Natural killer cell (primary cell): ENCODE measurements around the gene HDAC3. TPM values are rescaled to one million over a fixed set of nuclear protein-coding genes. Genes with fewer than 3 reads are reported as not detected.

Experiments
- ATAC-seq, 3 donors: fragments of 150-1000 bp in 2 of 3; fragments of 200-7000 bp in 1 of 3; cut with Tn5 transposase; 1 replicate in 1 of 3; 2 replicates in 2 of 3; pipeline ENCODE4 v1.10.0; 2021; ENCODE audit warnings: mild to moderate bottlenecking in 2 of 3, moderate library complexity in 2 of 3
- DNase-seq, 2 donors: peaks; one replicate each; pipeline versions ENCODE4 v3.0.0 to v3.0.0-alpha.2; 2013 to 2021; ENCODE audit warnings: mixed read lengths in 1 of 2
- H3K27ac ChIP-seq: one replicate; pipeline ENCODE4 v1.5.1; 2013; ENCODE audit warnings: mild to moderate bottlenecking, low read length
- H3K27me3 ChIP-seq: one replicate; pipeline ENCODE4 v1.6.1; 2013; ENCODE audit warnings: low read length; ENCODE audit not compliant: control insufficient read depth, insufficient read depth
- H3K36me3 ChIP-seq: one replicate; pipeline ENCODE4 v1.6.1; 2013; ENCODE audit warnings: low read length; ENCODE audit not compliant: control insufficient read depth, insufficient read depth
- H3K4me1 ChIP-seq: one replicate; pipeline ENCODE4 v1.6.1; 2013; ENCODE audit warnings: low read length; ENCODE audit not compliant: control insufficient read depth, insufficient read depth
- H3K4me3 ChIP-seq: one replicate; pipeline ENCODE4 v1.5.1; 2013; ENCODE audit warnings: low read length
- H3K9me3 ChIP-seq: one replicate; pipeline ENCODE4 v1.6.1; 2013; ENCODE audit warnings: low read length; ENCODE audit not compliant: control insufficient read depth, insufficient read depth
- H3K27ac Mint-ChIP-seq, 2 donors: one replicate each; pipeline ENCODE4 v1.8.0; 2022; ENCODE audit warnings: mild to moderate bottlenecking in 2 of 2, mixed read lengths in 2 of 2, moderate library complexity in 1 of 2
- H3K27me3 Mint-ChIP-seq, 2 donors: one replicate each; pipeline ENCODE4 v1.8.0; 2022; ENCODE audit warnings: low read depth in 2 of 2, mixed read lengths in 2 of 2
- H3K36me3 Mint-ChIP-seq: one replicate; pipeline ENCODE4 v1.8.0; 2022; ENCODE audit warnings: mixed read lengths
- H3K4me1 Mint-ChIP-seq, 2 donors: one replicate each; pipeline ENCODE4 v1.8.0; 2022; ENCODE audit warnings: mixed read lengths in 2 of 2
- H3K4me3 Mint-ChIP-seq: one replicate; pipeline ENCODE4 v1.8.0; 2022; ENCODE audit warnings: mild to moderate bottlenecking, moderate library complexity, mixed read lengths
- H3K9me3 Mint-ChIP-seq, 2 donors: one replicate each; pipeline ENCODE4 v1.8.0; 2022; ENCODE audit warnings: mixed read lengths in 2 of 2
- WGBS: methylation state at CpG from one replicate; pipeline ENCODE4 v1.1.7; 2013; ENCODE audit warnings: missing lambda C conversion rate; ENCODE audit not compliant: insufficient coverage; 5-methylcytosine and 5-hydroxymethylcytosine counted together
- intact Hi-C: fragments of 100-400 bp; cut with micrococcal nuclease; formaldehyde crosslinking; loops from one replicate; pipeline ENCODE4 v1.14.2; 2022
- total RNA-seq, 4 donors: library from RNA; stranded (reverse); fragments of 120-200 nt in 1 of 4; gene quantifications; one replicate each; pipeline versions ENCODE4 v1.2.3 to v1.2.4, GENCODE V29; 2013 to 2022
- TF ChIP-seq, protein P1 (sequence below): fragments of 200-600 bp; IDR thresholded peaks from one replicate; pipeline ENCODE4 v1.8.0; 2022; ENCODE audit warnings: antibody characterized with exemption

Gene HDAC3
- total RNA-seq, 3 donors from 2014 or later (not counting 1 experiment from before 2014, with no cell fraction given), result 66.0 to 85.7 (median 74.7) TPM

- no peaks in the 10 kb centered on the region for H3K9me3 ChIP-seq
- peak overlapping the region; percentile 59 to 82 for H3K27ac Mint-ChIP-seq
- no peak overlapping the region for H3K27ac ChIP-seq
- WGBS, result 86% methylated on average over 1 of the region's 2 CpGs
- intact Hi-C loops, result loop anchor here (5.0 kb wide), 1 partner anchor 47 kb away; the partner anchor contains the start of genes HDAC3 and RELL2
- H3K27me3 Mint-ChIP-seq, result no peaks in the 10 kb centered on the region
- H3K4me1 ChIP-seq, result peaks cover 14% of the 10 kb centered on the region
- no peak for DNase-seq
- TF ChIP-seq, protein P1, sequence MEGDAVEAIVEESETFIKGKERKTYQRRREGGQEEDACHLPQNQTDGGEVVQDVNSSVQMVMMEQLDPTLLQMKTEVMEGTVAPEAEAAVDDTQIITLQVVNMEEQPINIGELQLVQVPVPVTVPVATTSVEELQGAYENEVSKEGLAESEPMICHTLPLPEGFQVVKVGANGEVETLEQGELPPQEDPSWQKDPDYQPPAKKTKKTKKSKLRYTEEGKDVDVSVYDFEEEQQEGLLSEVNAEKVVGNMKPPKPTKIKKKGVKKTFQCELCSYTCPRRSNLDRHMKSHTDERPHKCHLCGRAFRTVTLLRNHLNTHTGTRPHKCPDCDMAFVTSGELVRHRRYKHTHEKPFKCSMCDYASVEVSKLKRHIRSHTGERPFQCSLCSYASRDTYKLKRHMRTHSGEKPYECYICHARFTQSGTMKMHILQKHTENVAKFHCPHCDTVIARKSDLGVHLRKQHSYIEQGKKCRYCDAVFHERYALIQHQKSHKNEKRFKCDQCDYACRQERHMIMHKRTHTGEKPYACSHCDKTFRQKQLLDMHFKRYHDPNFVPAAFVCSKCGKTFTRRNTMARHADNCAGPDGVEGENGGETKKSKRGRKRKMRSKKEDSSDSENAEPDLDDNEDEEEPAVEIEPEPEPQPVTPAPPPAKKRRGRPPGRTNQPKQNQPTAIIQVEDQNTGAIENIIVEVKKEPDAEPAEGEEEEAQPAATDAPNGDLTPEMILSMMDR, result no peak
- H3K36me3 Mint-ChIP-seq, result no peaks in the 10 kb centered on the region
- H3K4me3 Mint-ChIP-seq, result no peak overlapping the region
- H3K9me3 Mint-ChIP-seq, result no peaks in the 10 kb centered on the region
- peaks cover 52 to 56% of the 10 kb centered on the region in 2 donors for H3K4me1 Mint-ChIP-seq
- ATAC-seq, result peak in 1 of 3 donors; percentile 33
- no peak overlapping the region for H3K4me3 ChIP-seq
- peaks cover 47% of the 10 kb centered on the region for H3K36me3 ChIP-seq
- H3K27me3 ChIP-seq, result no peaks in the 10 kb centered on the region
These were observed 46.5 kb downstream of the HDAC3 start for GRCh38 chr5:141590127-141590526.

DNA sequence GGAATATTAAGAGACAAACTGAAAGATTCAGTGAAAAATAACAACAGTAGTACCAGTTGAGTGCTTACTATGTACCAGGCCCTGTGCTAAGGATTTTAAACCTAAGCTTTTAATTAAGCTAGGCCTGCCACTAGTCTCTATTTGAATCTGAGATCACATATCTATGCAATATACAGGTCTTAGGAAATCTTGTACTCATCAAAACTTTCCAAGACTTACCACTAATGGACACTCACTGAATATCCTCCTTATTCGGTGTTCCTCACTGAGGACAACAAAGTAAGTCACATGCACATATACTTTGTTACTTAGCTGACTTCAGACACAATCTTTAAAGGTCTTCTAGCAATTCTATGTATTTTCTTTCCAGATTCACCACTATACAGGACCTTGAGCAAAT is 50.4 kb downstream of the HDAC3 start:
- Mint-ChIP-seq H3K36me3 (peaks cover 6% of the 10 kb centered on the region), H3K27ac (peak overlapping the region in 1 of 2 donors; percentile 39), H3K4me1 (peaks cover 42 to 44% of the 10 kb centered on the region in 2 donors), H3K4me3 (no peak overlapping the region), H3K9me3 (no peaks in the 10 kb centered on the region), H3K27me3 (no peaks in the 10 kb centered on the region)
- no peaks in the 10 kb centered on the region for H3K4me1 ChIP-seq
- 90% methylated on average over 1 of the region's 1 CpG for WGBS
- H3K9me3 ChIP-seq, result no peaks in the 10 kb centered on the region
- no peak overlapping the region for H3K27ac ChIP-seq
- no peaks in the 10 kb centered on the region for H3K27me3 ChIP-seq
- ATAC-seq (no peak), DNase-seq (no peak)
- no peak overlapping the region for H3K4me3 ChIP-seq
- TF ChIP-seq, protein P1, result no peak
- intact Hi-C loops, result no loop called here
- H3K36me3 ChIP-seq, result peaks cover 63% of the 10 kb centered on the region

- no peak overlapping the region for H3K4me3 ChIP-seq
- H3K27ac ChIP-seq, result no peak overlapping the region
- 100% methylated on average over 6 of the region's 6 CpGs for WGBS
- intact Hi-C loops, result no loop called here
- Mint-ChIP-seq H3K27ac (peak overlapping the region in 1 of 2 donors; percentile 39), H3K4me3 (no peak overlapping the region), H3K27me3 (no peaks in the 10 kb centered on the region), H3K9me3 (no peaks in the 10 kb centered on the region), H3K36me3 (peaks cover 12% of the 10 kb centered on the region), H3K4me1 (peaks cover 36 to 42% of the 10 kb centered on the region in 2 donors)
- no peaks in the 10 kb centered on the region for H3K4me1 ChIP-seq
- ATAC-seq (no peak), DNase-seq (no peak)
- H3K9me3 ChIP-seq, result no peaks in the 10 kb centered on the region
- H3K27me3 ChIP-seq, result no peaks in the 10 kb centered on the region
- H3K36me3 ChIP-seq, result peaks cover 70% of the 10 kb centered on the region
- TF ChIP-seq, protein P1, result no peak
These were observed 51.1 kb downstream of the HDAC3 start for GRCh38 chr5:141585594-141585993.

- peaks cover 0 to 7% of the 10 kb centered on the region in 2 donors for H3K4me1 Mint-ChIP-seq
- H3K4me3 Mint-ChIP-seq, result no peak overlapping the region
- Histone ChIP-seq H3K27me3 (no peaks in the 10 kb centered on the region), H3K27ac (no peak overlapping the region), H3K36me3 (peaks cover 85% of the 10 kb centered on the region), H3K4me1 (no peaks in the 10 kb centered on the region), H3K9me3 (no peaks in the 10 kb centered on the region), H3K4me3 (no peak overlapping the region)
- TF ChIP-seq, protein P1, result no peak
- DNase-seq (no peak), ATAC-seq (no peak)
- 100% methylated on average over 1 of the region's 2 CpGs for WGBS
- intact Hi-C loops, result no loop called here
- H3K36me3 Mint-ChIP-seq, result peaks cover 68% of the 10 kb centered on the region
- no peak overlapping the region for H3K27ac Mint-ChIP-seq
- H3K9me3 Mint-ChIP-seq, result no peaks in the 10 kb centered on the region
- H3K27me3 Mint-ChIP-seq, result no peaks in the 10 kb centered on the region
These were observed 62.5 kb downstream of the HDAC3 start for GRCh38 chr5:141574122-141574510.
